ENCODE results near the gene TBC1D2B. TPM values are rescaled to one million over a fixed set of nuclear protein-coding genes. Genes with fewer than 3 reads are reported as not detected.
"Not testable (repeated sequence)": the region's sequence is repeated elsewhere in the genome, so short reads cannot be mapped to it uniquely, and the experiment has no call there.

The TBC1D2B gene
- total and polyA plus RNA-seq, 7 experiments from 2014 or later = 7.4 to 119 (median 76.6) TPM

- H3K9me3 Mint-ChIP-seq; H3K27me3 ChIP-seq (ENCODE audit: control insufficient read depth in 2 of 2, insufficient read depth in 2 of 2, low read length in 2 of 2); ATAC-seq; intact Hi-C loops (cut with micrococcal nuclease); H3K4me3 Mint-ChIP-seq; H3K4me1 ChIP-seq (ENCODE audit: control insufficient read depth in 2 of 2, insufficient read depth in 2 of 2, low read length in 2 of 2); DNase-seq; H3K4me3 ChIP-seq (ENCODE audit: low read length); H3K9me3 ChIP-seq (ENCODE audit: control insufficient read depth in 2 of 3, low read length in 3 of 3); H3K27ac Mint-ChIP-seq; H3K27me3 Mint-ChIP-seq; H3K27ac ChIP-seq (ENCODE audit: low read depth, low read length): not testable (repeated sequence)
- ChIA-PET POLR2A (interaction anchor here (1.6 kb wide), 1 partner anchor 47 kb away, joined by 4 read pairs; no protein-coding TSS in a partner anchor), CTCF (interaction anchor here (1.0 kb wide), 1 partner anchor 112 kb away, joined by 3 read pairs; no protein-coding TSS in a partner anchor)
- H3K4me1 Mint-ChIP-seq = peaks cover 0 to 22% (median 12%) of the 10 kb centered on the region in 7 donors
- peaks cover 3 to 16% (median 7%) of the 10 kb centered on the region in 5 donors for H3K36me3 Mint-ChIP-seq
- peaks cover 4 to 52% (median 7%) of the 10 kb centered on the region in 3 experiments for H3K36me3 ChIP-seq (ENCODE audit: control insufficient read depth in 2 of 3, insufficient read depth in 3 of 3, low read length in 3 of 3)
Measured at GRCh38 chr15:77996226-77996625, 81.3 kb downstream of the TBC1D2B start.

GRCh38 chr15:77995537-77995918 is 82.0 kb downstream of the TBC1D2B start:
- peaks cover 2 to 11% (median 3%) of the 10 kb centered on the region in 5 donors for H3K36me3 Mint-ChIP-seq
- H3K4me1 ChIP-seq (ENCODE audit: control insufficient read depth in 2 of 2, insufficient read depth in 2 of 2, low read length in 2 of 2); H3K9me3 Mint-ChIP-seq; POLR2A ChIA-PET; ATAC-seq; DNase-seq; intact Hi-C loops (cut with micrococcal nuclease); H3K27ac Mint-ChIP-seq; H3K4me3 Mint-ChIP-seq; CTCF ChIA-PET; H3K27me3 Mint-ChIP-seq; H3K27me3 ChIP-seq (ENCODE audit: control insufficient read depth in 2 of 2, insufficient read depth in 2 of 2, low read length in 2 of 2); H3K9me3 ChIP-seq (ENCODE audit: control insufficient read depth in 2 of 3, low read length in 3 of 3); H3K27ac ChIP-seq (ENCODE audit: low read depth, low read length); H3K4me3 ChIP-seq (ENCODE audit: low read length): not testable (repeated sequence)
- H3K4me1 Mint-ChIP-seq = peaks cover 5 to 21% (median 13%) of the 10 kb centered on the region in 7 donors
- peaks cover 0 to 45% (median under 1%) of the 10 kb centered on the region in 3 experiments for H3K36me3 ChIP-seq (ENCODE audit: control insufficient read depth in 2 of 3, insufficient read depth in 3 of 3, low read length in 3 of 3)

- H3K27ac Mint-ChIP-seq; H3K9me3 ChIP-seq (ENCODE audit: control insufficient read depth in 2 of 3, low read length in 3 of 3); H3K4me3 ChIP-seq (ENCODE audit: low read length); DNase-seq; H3K27ac ChIP-seq (ENCODE audit: low read depth, low read length); H3K36me3 Mint-ChIP-seq; ATAC-seq; POLR2A ChIA-PET; intact Hi-C loops (cut with micrococcal nuclease); CTCF ChIA-PET; H3K4me3 Mint-ChIP-seq; H3K27me3 Mint-ChIP-seq; H3K9me3 Mint-ChIP-seq; H3K27me3 ChIP-seq (ENCODE audit: control insufficient read depth in 2 of 2, insufficient read depth in 2 of 2, low read length in 2 of 2): not testable (repeated sequence)
- peaks cover 0 to 43% (median 0%) of the 10 kb centered on the region in 3 experiments for H3K36me3 ChIP-seq (ENCODE audit: control insufficient read depth in 2 of 3, insufficient read depth in 3 of 3, low read length in 3 of 3)
- H3K4me1 ChIP-seq (ENCODE audit: control insufficient read depth in 2 of 2, insufficient read depth in 2 of 2, low read length in 2 of 2) = peaks cover 0 to 13% of the 10 kb centered on the region in 2 donors
- H3K4me1 Mint-ChIP-seq = peaks cover 8 to 19% (median 17%) of the 10 kb centered on the region in 7 donors
Measured at GRCh38 chr15:77994893-77995536, 82.5 kb downstream of the TBC1D2B start.

GRCh38 chr15:77993970-77994693 is 83.4 kb downstream of the TBC1D2B start:
- H3K9me3 Mint-ChIP-seq; H3K4me3 Mint-ChIP-seq; H3K27me3 Mint-ChIP-seq; H3K27ac ChIP-seq (ENCODE audit: low read depth, low read length); H3K4me3 ChIP-seq (ENCODE audit: low read length); H3K9me3 ChIP-seq (ENCODE audit: control insufficient read depth in 2 of 3, low read length in 3 of 3); H3K27me3 ChIP-seq (ENCODE audit: control insufficient read depth in 2 of 2, insufficient read depth in 2 of 2, low read length in 2 of 2); H3K36me3 Mint-ChIP-seq; intact Hi-C loops (cut with micrococcal nuclease); POLR2A ChIA-PET; DNase-seq: not testable (repeated sequence)
- H3K4me1 Mint-ChIP-seq = peaks cover 8 to 23% (median 20%) of the 10 kb centered on the region in 7 donors
- H3K27ac Mint-ChIP-seq = peak overlapping the region in 5 of 9 donors; percentile 24 to 89 (median 45)
- Histone ChIP-seq H3K36me3 (ENCODE audit: control insufficient read depth in 2 of 3, insufficient read depth in 3 of 3, low read length in 3 of 3) (peaks cover 0 to 35% (median 0%) of the 10 kb centered on the region in 3 experiments), H3K4me1 (ENCODE audit: control insufficient read depth in 2 of 2, insufficient read depth in 2 of 2, low read length in 2 of 2) (peaks cover 0 to 15% of the 10 kb centered on the region in 2 donors)
- CTCF ChIA-PET = interaction anchor here (1.5 kb wide), 1 partner anchor 12 kb away, joined by 3 read pairs; no protein-coding TSS in a partner anchor
- ATAC-seq = peak; percentile 45

- Histone ChIP-seq H3K36me3 (ENCODE audit: control insufficient read depth in 2 of 3, insufficient read depth in 3 of 3, low read length in 3 of 3) (peaks cover 0 to 28% (median 0%) of the 10 kb centered on the region in 3 experiments), H3K27me3 (ENCODE audit: control insufficient read depth in 2 of 2, insufficient read depth in 2 of 2, low read length in 2 of 2) (no peaks in the 10 kb centered on the region), H3K9me3 (ENCODE audit: control insufficient read depth in 2 of 3, low read length in 3 of 3) (no peaks in the 10 kb centered on the region), H3K27ac (ENCODE audit: low read depth, low read length) (no peak overlapping the region), H3K4me3 (ENCODE audit: low read length) (no peak overlapping the region), H3K4me1 (ENCODE audit: control insufficient read depth in 2 of 2, insufficient read depth in 2 of 2, low read length in 2 of 2) (peaks cover 0 to 15% of the 10 kb centered on the region in 2 donors)
- Mint-ChIP-seq H3K4me1 (peaks cover 10 to 27% (median 24%) of the 10 kb centered on the region in 7 donors), H3K4me3 (no peak overlapping the region), H3K9me3 (no peaks in the 10 kb centered on the region), H3K27me3 (no peaks in the 10 kb centered on the region), H3K36me3 (peaks cover 0 to 8% (median under 1%) of the 10 kb centered on the region in 5 donors), H3K27ac (peak overlapping the region; percentile 24 to 89 (median 59))
- ChIA-PET POLR2A (no interaction called here), CTCF (interaction anchor here (1.5 kb wide), 1 partner anchor 13 kb away, joined by 3 read pairs; no protein-coding TSS in a partner anchor)
- DNase-seq (no peak), ATAC-seq (no peak)
- intact Hi-C loops (cut with micrococcal nuclease) = no loop called here
Measured at GRCh38 chr15:77993374-77993911, 84.1 kb downstream of the TBC1D2B start.

- Mint-ChIP-seq H3K4me3 (no peak overlapping the region), H3K27me3 (no peaks in the 10 kb centered on the region), H3K9me3 (peaks cover 0 to 2% (median 0%) of the 10 kb centered on the region in 11 donors), H3K27ac (peak overlapping the region in 6 of 9 donors; percentile 31 to 72 (median 57)), H3K36me3 (peaks cover 0 to 3% (median 0%) of the 10 kb centered on the region in 5 donors), H3K4me1 (peaks cover 10 to 27% (median 23%) of the 10 kb centered on the region in 7 donors)
- POLR2A ChIA-PET = no interaction called here
- intact Hi-C loops (cut with micrococcal nuclease) = no loop called here
- Histone ChIP-seq H3K27me3 (ENCODE audit: control insufficient read depth in 2 of 2, insufficient read depth in 2 of 2, low read length in 2 of 2) (no peaks in the 10 kb centered on the region), H3K9me3 (ENCODE audit: control insufficient read depth in 2 of 3, low read length in 3 of 3) (no peaks in the 10 kb centered on the region), H3K36me3 (ENCODE audit: control insufficient read depth in 2 of 3, insufficient read depth in 3 of 3, low read length in 3 of 3) (peaks cover 0 to 19% (median 0%) of the 10 kb centered on the region in 3 experiments), H3K4me3 (ENCODE audit: low read length) (no peak overlapping the region), H3K4me1 (ENCODE audit: control insufficient read depth in 2 of 2, insufficient read depth in 2 of 2, low read length in 2 of 2) (peaks cover 0 to 15% of the 10 kb centered on the region in 2 donors), H3K27ac (ENCODE audit: low read depth, low read length) (no peak overlapping the region)
- ATAC-seq (no peak), DNase-seq (no peak)
- CTCF ChIA-PET = interaction anchor here (1.5 kb wide), 1 partner anchor 14 kb away, joined by 3 read pairs; no protein-coding TSS in a partner anchor
Measured at GRCh38 chr15:77992356-77993222, 84.9 kb downstream of the TBC1D2B start.

Data from naive thymus-derived CD4-positive, alpha-beta T cell (primary cell).